Measurements from ENCODE around the gene DRGX. TPM values are rescaled to one million over a fixed set of nuclear protein-coding genes. Genes with fewer than 3 reads are reported as not detected.

Gene DRGX
- total RNA-seq, 1 donor from 2014 or later, result 0.19 TPM

- H3K4me3 Mint-ChIP-seq, result no peak overlapping the region
Measured at GRCh38 chr10:49382226-49382625, 13.7 kb downstream of the DRGX start.

GRCh38 chr10:49381111-49381900, 14.6 kb downstream of the DRGX start:
- no peaks in the 10 kb centered on the region for H3K4me1 Mint-ChIP-seq
- no peaks in the 10 kb centered on the region for H3K9me3 Mint-ChIP-seq
- no peak overlapping the region for H3K4me3 Mint-ChIP-seq
- DNase-seq (ENCODE audit: low read depth, low spot score), result no peak
- H3K27me3 Mint-ChIP-seq (ENCODE audit: low read depth), result peaks cover 19% of the 10 kb centered on the region
- no peaks in the 10 kb centered on the region for H3K36me3 Mint-ChIP-seq (ENCODE audit: low read depth)
- no peak for TF ChIP-seq CTCF (conservative IDR thresholded peaks at IDR 0.05)
- no peak overlapping the region for H3K27ac Mint-ChIP-seq (ENCODE audit: unreplicated experiment)

More at GRCh38 chr10:49382226-49382625, 13.7 kb downstream of the DRGX start:
- H3K4me1 Mint-ChIP-seq, result no peaks in the 10 kb centered on the region
- no peaks in the 10 kb centered on the region for H3K36me3 Mint-ChIP-seq (ENCODE audit: low read depth)
- TF ChIP-seq CTCF (conservative IDR thresholded peaks at IDR 0.05), result no peak
- no peak for DNase-seq (ENCODE audit: low read depth, low spot score)
- peaks cover 16% of the 10 kb centered on the region for H3K27me3 Mint-ChIP-seq (ENCODE audit: low read depth)
- H3K9me3 Mint-ChIP-seq, result no peaks in the 10 kb centered on the region
- no peak overlapping the region for H3K27ac Mint-ChIP-seq (ENCODE audit: unreplicated experiment)

GRCh38 chr10:49379596-49380410, 16.1 kb downstream of the DRGX start:
- H3K4me1 Mint-ChIP-seq, result no peaks in the 10 kb centered on the region
- peak; percentile 37 for TF ChIP-seq CTCF (conservative IDR thresholded peaks at IDR 0.05)
- no peaks in the 10 kb centered on the region for H3K36me3 Mint-ChIP-seq (ENCODE audit: low read depth)
- no peak overlapping the region for H3K4me3 Mint-ChIP-seq
- DNase-seq (ENCODE audit: low read depth, low spot score), result no peak
- H3K27ac Mint-ChIP-seq (ENCODE audit: unreplicated experiment), result no peak overlapping the region
- no peaks in the 10 kb centered on the region for H3K9me3 Mint-ChIP-seq
- peaks cover 32% of the 10 kb centered on the region for H3K27me3 Mint-ChIP-seq (ENCODE audit: low read depth)

GRCh38 chr10:49377256-49377655, 18.6 kb downstream of the DRGX start:
- TF ChIP-seq CTCF (conservative IDR thresholded peaks at IDR 0.05), result no peak
- DNase-seq (ENCODE audit: low read depth, low spot score), result no peak
- no peaks in the 10 kb centered on the region for H3K36me3 Mint-ChIP-seq (ENCODE audit: low read depth)
- H3K4me1 Mint-ChIP-seq, result no peaks in the 10 kb centered on the region
- H3K9me3 Mint-ChIP-seq, result no peaks in the 10 kb centered on the region
- peaks cover 46% of the 10 kb centered on the region for H3K27me3 Mint-ChIP-seq (ENCODE audit: low read depth)
- no peak overlapping the region for H3K4me3 Mint-ChIP-seq
- H3K27ac Mint-ChIP-seq (ENCODE audit: unreplicated experiment), result no peak overlapping the region

GRCh38 chr10:49375611-49376010, 20.3 kb downstream of the DRGX start:
- no peak for TF ChIP-seq CTCF (conservative IDR thresholded peaks at IDR 0.05)
- Mint-ChIP-seq H3K27me3 (ENCODE audit: low read depth) (peaks cover 53% of the 10 kb centered on the region), H3K27ac (ENCODE audit: unreplicated experiment) (no peak overlapping the region), H3K9me3 (no peaks in the 10 kb centered on the region), H3K4me1 (no peaks in the 10 kb centered on the region), H3K4me3 (no peak overlapping the region), H3K36me3 (ENCODE audit: low read depth) (no peaks in the 10 kb centered on the region)
- DNase-seq (ENCODE audit: low read depth, low spot score), result no peak

Data from neural crest cell (in vitro differentiated cells).